Islet precursor cell (in vitro differentiated cells): ENCODE results near the gene GLRX.

ENCODE experiments used
- DNase-seq: peaks from one replicate; pipeline ENCODE4 v3.0.0-alpha.2; 2018

Gene GLRX

GRCh38 chr5:95806687-95807086 lies 15.8 kb downstream of the GLRX start:
- peak; percentile 35 for DNase-seq

GRCh38 chr5:95804736-95805539 lies 17.6 kb downstream of the GLRX start:
- DNase-seq: peak; percentile 13

GRCh38 chr5:95803271-95804148 lies 19.0 kb downstream of the GLRX start:
- peak; percentile 47 for DNase-seq

- DNase-seq: peak; percentile 15
These were observed 20.6 kb downstream of the GLRX start for GRCh38 chr5:95801961-95802360.

- no peak for DNase-seq
These were observed 21.0 kb downstream of the GLRX start for GRCh38 chr5:95801532-95801931.

- DNase-seq: no peak
These were observed 22.0 kb downstream of the GLRX start for GRCh38 chr5:95800553-95800952.

GRCh38 chr5:95799191-95799835 lies 23.2 kb downstream of the GLRX start:
- no peak for DNase-seq

- no peak for DNase-seq
These were observed 24.0 kb downstream of the GLRX start for GRCh38 chr5:95798545-95798944.

GRCh38 chr5:95798048-95798447 lies 24.5 kb downstream of the GLRX start:
- no peak for DNase-seq

- DNase-seq: no peak
These were observed 25.2 kb downstream of the GLRX start for GRCh38 chr5:95797301-95797700.

GRCh38 chr5:95794070-95794516 lies 28.4 kb downstream of the GLRX start:
- DNase-seq: peak; percentile 35

GRCh38 chr5:95791751-95792150 lies 30.8 kb downstream of the GLRX start:
- DNase-seq: peak; percentile 96

GRCh38 chr5:95788493-95788892 lies 34.0 kb downstream of the GLRX start:
- DNase-seq: peak; percentile 29

GRCh38 chr5:95786821-95787418 lies 35.6 kb downstream of the GLRX start:
- peak; percentile 5 for DNase-seq

GRCh38 chr5:95784514-95785302 lies 37.8 kb downstream of the GLRX start:
- no peak for DNase-seq

GRCh38 chr5:95783661-95784060 lies 38.9 kb downstream of the GLRX start:
- no peak for DNase-seq

- DNase-seq: no peak
These were observed 40.3 kb downstream of the GLRX start for GRCh38 chr5:95782181-95782580.

GRCh38 chr5:95781101-95781583 lies 41.4 kb downstream of the GLRX start:
- DNase-seq: peak; percentile 86

GRCh38 chr5:95780597-95780996 lies 41.9 kb downstream of the GLRX start:
- DNase-seq: no peak

- DNase-seq: no peak
These were observed 42.9 kb downstream of the GLRX start for GRCh38 chr5:95779611-95780010.

GRCh38 chr5:95778713-95779436 lies 43.7 kb downstream of the GLRX start:
- no peak for DNase-seq
